PC-3 (cell line): ENCODE results near the gene CTF1. TPM values are rescaled to one million over a fixed set of nuclear protein-coding genes. Genes with fewer than 3 reads are reported as not detected.
A peak's percentile ranks its signal among the peaks of the same experiment; 100 is the strongest.

Experiments used
- ATAC-seq: fragments of 200-7000 bp; cut with Tn5 transposase; 2 replicates; pipeline ENCODE4 v1.9.1; 2020; ENCODE audit warnings: mild to moderate bottlenecking, moderate library complexity
- BruUV-seq: library from RNA; stranded (reverse); fragments of 400-500 nt; replicated peaks from 2 replicates; lab custom pipeline; 2021; lab: Mats Ljungman, UMichigan
- CTCF ChIA-PET: fragments of 300-600 bp; sonication (Branson Sonifier 250); formaldehyde crosslinking; loops from one replicate; lab custom pipeline; 2022; ENCODE audit warnings: antibody characterized with exemption; lab: Charles Lee
- POLR2A ChIA-PET: fragments of 300-600 bp; sonication (Branson Sonifier 250); formaldehyde crosslinking; loops from one replicate; lab custom pipeline; 2022; ENCODE audit warnings: antibody characterized with exemption; ENCODE audit not compliant: unreplicated experiment; lab: Charles Lee
- DNase-seq: peaks from one replicate; pipeline ENCODE4 v3.0.0-alpha.2; 2015
- H2AFZ ChIP-seq: fragments of 300-600 bp; sonication (generic); 2 replicates; pipeline ENCODE4 v1.6.0; 2016; ENCODE audit warnings: antibody characterized with exemption, low read length
- H3F3A ChIP-seq: fragments of 300-600 bp; sonication (generic); one replicate; pipeline ENCODE4 v1.6.0; 2017; ENCODE audit warnings: antibody characterized with exemption, low read length, control low read depth, mild to moderate bottlenecking; ENCODE audit not compliant: unreplicated experiment
- H3K27ac ChIP-seq: fragments of 300-600 bp; sonication (generic); 2 replicates; pipeline ENCODE4 v1.5.1; 2016; ENCODE audit warnings: mild to moderate bottlenecking, low read length
- H3K27me3 ChIP-seq: fragments of 300-600 bp; sonication (generic); 2 replicates; pipeline ENCODE4 v1.6.1; 2016; ENCODE audit warnings: low read length, mixed read lengths
- H3K36me3 ChIP-seq: fragments of 300-600 bp; sonication (generic); 2 replicates; pipeline ENCODE4 v1.6.1; 2016; ENCODE audit warnings: low read depth, mixed run types, low read length, mixed read lengths
- H3K4me1 ChIP-seq: fragments of 300-600 bp; sonication (generic); 2 replicates; pipeline ENCODE4 v1.5.1; 2016; ENCODE audit warnings: low read length; ENCODE audit not compliant: insufficient read depth
- H3K4me2 ChIP-seq: fragments of 300-600 bp; sonication (generic); 2 replicates; pipeline ENCODE4 v1.6.0; 2016; ENCODE audit warnings: low read length
- H3K4me3 ChIP-seq: fragments of 300-600 bp; sonication (generic); 2 replicates; pipeline ENCODE4 v1.5.1; 2016; ENCODE audit warnings: mild to moderate bottlenecking, low read length, mixed read lengths
- H3K79me2 ChIP-seq: fragments of 300-600 bp; sonication (generic); 2 replicates; pipeline ENCODE4 v1.6.1; 2017; ENCODE audit warnings: low read length, mixed read lengths
- H3K9ac ChIP-seq: fragments of 300-600 bp; sonication (generic); 2 replicates; pipeline ENCODE4 v1.6.0; 2016; ENCODE audit warnings: mild to moderate bottlenecking, low read length
- H3K9me2 ChIP-seq: fragments of 300-600 bp; sonication (generic); replicated peaks from 2 replicates; pipeline ENCODE4 v1.6.1; 2016; ENCODE audit warnings: mixed run types, low read length, mixed read lengths
- H3K9me3 ChIP-seq: fragments of 300-600 bp; sonication (generic); 2 replicates; pipeline ENCODE4 v1.6.1; 2016; ENCODE audit warnings: low read length, mixed read lengths
- H4K20me1 ChIP-seq: fragments of 300-600 bp; sonication (generic); 2 replicates; pipeline ENCODE4 v1.6.1; 2016; ENCODE audit warnings: low read length, mixed read lengths
- EZH2 ChIP-seq: fragments of 300-600 bp; sonication (generic); IDR thresholded peaks from one replicate; pipeline ENCODE4 v1.6.1; 2017; ENCODE audit warnings: antibody characterized with exemption, mild to moderate bottlenecking, low read length; ENCODE audit not compliant: unreplicated experiment
- EZH2phosphoT487 ChIP-seq: fragments of 300-600 bp; sonication (generic); IDR thresholded peaks from 2 replicates; pipeline ENCODE4 v1.6.1; 2018; ENCODE audit warnings: mild to moderate bottlenecking, antibody characterized with exemption, low read length, borderline replicate concordance
- intact Hi-C: fragments of 100-400 bp; cut with micrococcal nuclease; formaldehyde crosslinking; loops from 2 replicates; pipeline ENCODE4 v1.9.0; 2023
- total RNA-seq: library from RNA; depleted of rRNA; stranded (reverse); fragments of >200 nt; gene quantifications from 2 replicates; pipeline ENCODE4 v1.2.3, GENCODE V29; 2014
- TF ChIP-seq, protein P1 (sequence below): fragments of 300-600 bp; sonication (generic); conservative IDR thresholded peaks from 2 replicates; pipeline ENCODE4 v1.5.1; 2017; ENCODE audit warnings: antibody characterized with exemption, low read depth, mild to moderate bottlenecking, low read length

The CTF1 gene
- total RNA-seq, 1 experiment from 2014 or later: 0.29 TPM

- Histone ChIP-seq H3K4me3 (no peak overlapping the region), H3K27me3 (no peaks in the 10 kb centered on the region), H3K9me2 (no peaks in the 10 kb centered on the region), H3K4me2 (no peak overlapping the region), H2AFZ (no peak overlapping the region), H3K36me3 (no peaks in the 10 kb centered on the region; the same call in 1 of the 2 replicates), H3K9me3 (no peaks in the 10 kb centered on the region), H3K9ac (no peak overlapping the region), H3K79me2 (no peaks in the 10 kb centered on the region), H4K20me1 (no peaks in the 10 kb centered on the region), H3F3A (no peaks in the 10 kb centered on the region), H3K27ac (no peak overlapping the region), H3K4me1 (peaks cover 7% of the 10 kb centered on the region)
- DNase-seq (no peak), ATAC-seq (no peak)
- ChIA-PET CTCF (no interaction called here), POLR2A (no interaction called here)
- BruUV-seq: no TSS peak
- intact Hi-C loops: no loop called here
- TF ChIP-seq, protein P1, sequence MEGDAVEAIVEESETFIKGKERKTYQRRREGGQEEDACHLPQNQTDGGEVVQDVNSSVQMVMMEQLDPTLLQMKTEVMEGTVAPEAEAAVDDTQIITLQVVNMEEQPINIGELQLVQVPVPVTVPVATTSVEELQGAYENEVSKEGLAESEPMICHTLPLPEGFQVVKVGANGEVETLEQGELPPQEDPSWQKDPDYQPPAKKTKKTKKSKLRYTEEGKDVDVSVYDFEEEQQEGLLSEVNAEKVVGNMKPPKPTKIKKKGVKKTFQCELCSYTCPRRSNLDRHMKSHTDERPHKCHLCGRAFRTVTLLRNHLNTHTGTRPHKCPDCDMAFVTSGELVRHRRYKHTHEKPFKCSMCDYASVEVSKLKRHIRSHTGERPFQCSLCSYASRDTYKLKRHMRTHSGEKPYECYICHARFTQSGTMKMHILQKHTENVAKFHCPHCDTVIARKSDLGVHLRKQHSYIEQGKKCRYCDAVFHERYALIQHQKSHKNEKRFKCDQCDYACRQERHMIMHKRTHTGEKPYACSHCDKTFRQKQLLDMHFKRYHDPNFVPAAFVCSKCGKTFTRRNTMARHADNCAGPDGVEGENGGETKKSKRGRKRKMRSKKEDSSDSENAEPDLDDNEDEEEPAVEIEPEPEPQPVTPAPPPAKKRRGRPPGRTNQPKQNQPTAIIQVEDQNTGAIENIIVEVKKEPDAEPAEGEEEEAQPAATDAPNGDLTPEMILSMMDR: no peak
- TF ChIP-seq EZH2 (no peak), EZH2phosphoT487 (no peak)
Measured at GRCh38 chr16:30918614-30919013, 22.2 kb downstream of the CTF1 start.

- CTCF ChIA-PET: no interaction called here
- H3K4me2 ChIP-seq: no peak overlapping the region
- no peaks in the 10 kb centered on the region for H3K9me3 ChIP-seq
- no peak for ATAC-seq
- no peak overlapping the region for H3K4me3 ChIP-seq
- H3K79me2 ChIP-seq: peaks cover 6% of the 10 kb centered on the region
- TF ChIP-seq EZH2 (no peak), EZH2phosphoT487 (no peak)
- TF ChIP-seq, protein P1: no peak
- no peak overlapping the region for H3K27ac ChIP-seq
- H3K4me1 ChIP-seq: peaks cover 7% of the 10 kb centered on the region
- H3K9me2 ChIP-seq: no peaks in the 10 kb centered on the region
- no peaks in the 10 kb centered on the region for H3K27me3 ChIP-seq
- intact Hi-C loops: no loop called here
- H3K9ac ChIP-seq: no peak overlapping the region
- H2AFZ ChIP-seq: no peak overlapping the region
- no peaks in the 10 kb centered on the region for H4K20me1 ChIP-seq
- H3F3A ChIP-seq: no peaks in the 10 kb centered on the region
- POLR2A ChIA-PET: no interaction called here
- DNase-seq: no peak
- no peaks in the 10 kb centered on the region; the same call in 1 of the 2 replicates for H3K36me3 ChIP-seq
- BruUV-seq: no TSS peak
Measured at GRCh38 chr16:30920891-30921290, 24.5 kb downstream of the CTF1 start.

DNA sequence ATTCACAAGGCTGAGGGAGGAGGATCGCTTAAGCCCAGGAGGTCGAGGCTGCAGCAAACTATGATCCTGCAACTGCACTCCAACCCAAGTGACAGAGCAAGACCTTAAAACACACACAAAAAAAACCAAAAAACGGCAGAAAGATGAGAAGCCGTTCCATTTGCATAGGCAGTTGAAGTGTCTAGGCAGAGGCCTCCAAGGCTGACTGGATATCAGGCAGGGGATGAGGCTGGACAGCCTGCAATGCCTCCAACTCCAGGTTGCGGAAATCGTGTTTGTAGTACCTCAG is 25.0 kb downstream of the CTF1 start:
- no peaks in the 10 kb centered on the region for H3F3A ChIP-seq
- H4K20me1 ChIP-seq: no peaks in the 10 kb centered on the region
- no peak for DNase-seq
- peak overlapping the region; percentile 78; the same call in 1 of the 2 replicates for H3K4me3 ChIP-seq
- no peak for ATAC-seq
- peaks cover 6% of the 10 kb centered on the region for H3K79me2 ChIP-seq
- H3K9ac ChIP-seq: no peak overlapping the region
- H3K9me3 ChIP-seq: no peaks in the 10 kb centered on the region
- CTCF ChIA-PET: no interaction called here
- peaks cover 7% of the 10 kb centered on the region for H3K4me1 ChIP-seq
- H3K4me2 ChIP-seq: peak overlapping the region; percentile 96
- no peaks in the 10 kb centered on the region for H3K9me2 ChIP-seq
- TF ChIP-seq EZH2phosphoT487 (no peak), EZH2 (no peak)
- TF ChIP-seq, protein P1: no peak
- no peaks in the 10 kb centered on the region for H3K27me3 ChIP-seq
- no peaks in the 10 kb centered on the region; the same call in 1 of the 2 replicates for H3K36me3 ChIP-seq
- no TSS peak for BruUV-seq
- intact Hi-C loops: no loop called here
- no peak overlapping the region for H3K27ac ChIP-seq
- peak overlapping the region; percentile 96 for H2AFZ ChIP-seq
- POLR2A ChIA-PET: no interaction called here
